IgD-negative memory B cell (primary cell): Measurements from ENCODE around the gene ZBTB7B. TPM values are rescaled to one million over a fixed set of nuclear protein-coding genes. Genes with fewer than 3 reads are reported as not detected.
"Not testable (repeated sequence)": the region's sequence is repeated elsewhere in the genome, so short reads cannot be mapped to it uniquely, and the experiment has no call there.

Source experiments
- H3K27ac Mint-ChIP-seq, 3 donors: one replicate each; pipeline ENCODE4 v1.8.0; 2020 to 2022; ENCODE audit warnings: mild to moderate bottlenecking in 3 of 3, mixed read lengths in 3 of 3, moderate library complexity in 1 of 3
- H3K27me3 Mint-ChIP-seq: one replicate; pipeline ENCODE4 v1.8.0; 2021; ENCODE audit warnings: mixed read lengths
- H3K36me3 Mint-ChIP-seq: one replicate; pipeline ENCODE4 v1.8.0; 2020; ENCODE audit warnings: mild to moderate bottlenecking, mixed read lengths
- H3K4me1 Mint-ChIP-seq, 3 donors: one replicate each; pipeline ENCODE4 v1.8.0; 2020 to 2022; ENCODE audit warnings: mixed read lengths in 3 of 3, mild to moderate bottlenecking in 1 of 3
- H3K4me3 Mint-ChIP-seq, 4 donors: one replicate each; pipeline ENCODE4 v1.8.0; 2020 to 2022; ENCODE audit warnings: mild to moderate bottlenecking in 4 of 4, mixed read lengths in 4 of 4, moderate library complexity in 3 of 4
- H3K9me3 Mint-ChIP-seq, 3 donors: one replicate each; pipeline ENCODE4 v1.8.0; 2020 to 2021; ENCODE audit warnings: mixed read lengths in 3 of 3, mild to moderate bottlenecking in 1 of 3
- polyA plus RNA-seq: library from polyadenylated mRNA; unstranded; fragments of 300-500 nt; fragmentation: Illumina TruSeq; gene quantifications from one replicate; pipeline ENCODE4 v1.2.3, GENCODE V29; 2021

ZBTB7B gene
- polyA plus RNA-seq, 1 donor from 2014 or later = 7.7 TPM

GRCh38 chr1:154989195-154989860 lies 13.3 kb upstream of the ZBTB7B start:
- peak overlapping the region in 1 of 4 donors; percentile 18 for H3K4me3 Mint-ChIP-seq
- H3K9me3 Mint-ChIP-seq = no peaks in the 10 kb centered on the region
- peaks cover 0 to 9% (median 6%) of the 10 kb centered on the region in 3 donors for H3K4me1 Mint-ChIP-seq
- H3K27me3 Mint-ChIP-seq = no peaks in the 10 kb centered on the region
- H3K27ac Mint-ChIP-seq = no peak overlapping the region
- H3K36me3 Mint-ChIP-seq = peaks cover 4% of the 10 kb centered on the region

GRCh38 chr1:154990276-154990675 lies 12.3 kb upstream of the ZBTB7B start:
- H3K27ac Mint-ChIP-seq = no peak overlapping the region
- peaks cover 0 to 8% (median 7%) of the 10 kb centered on the region in 3 donors for H3K4me1 Mint-ChIP-seq
- no peaks in the 10 kb centered on the region for H3K27me3 Mint-ChIP-seq
- peaks cover 4% of the 10 kb centered on the region for H3K36me3 Mint-ChIP-seq
- no peak overlapping the region for H3K4me3 Mint-ChIP-seq
- no peaks in the 10 kb centered on the region for H3K9me3 Mint-ChIP-seq

GRCh38 chr1:154992721-154993571 lies 9.7 kb upstream of the ZBTB7B start:
- peaks cover 7 to 12% (median 9%) of the 10 kb centered on the region in 3 donors for H3K4me1 Mint-ChIP-seq
- H3K36me3 Mint-ChIP-seq = peaks cover 4% of the 10 kb centered on the region
- H3K27me3 Mint-ChIP-seq = no peaks in the 10 kb centered on the region
- no peak overlapping the region for H3K4me3 Mint-ChIP-seq
- peak overlapping the region in 2 of 3 donors; percentile 10 to 62 for H3K27ac Mint-ChIP-seq
- no peaks in the 10 kb centered on the region for H3K9me3 Mint-ChIP-seq

GRCh38 chr1:154993572-154994268 lies 8.9 kb upstream of the ZBTB7B start, which contains the start of gene LENEP:
TSS of gene LENEP (plus strand) at chr1:154993586. CDS start at chr1:154993608, 22 bp downstream.
- H3K27ac Mint-ChIP-seq = peak within 1 kb of the TSS in 2 of 3 donors; percentile 10 to 62
- H3K36me3 Mint-ChIP-seq = peaks cover 2% of the 10 kb centered on the region
- H3K27me3 Mint-ChIP-seq = no peaks in the 10 kb centered on the region
- no peaks in the 10 kb centered on the region for H3K9me3 Mint-ChIP-seq
- H3K4me1 Mint-ChIP-seq = peaks cover 7 to 14% (median 10%) of the 10 kb centered on the region in 3 donors
- no peak within 1 kb of the TSS for H3K4me3 Mint-ChIP-seq

- Mint-ChIP-seq H3K36me3 (peaks cover 2% of the 10 kb centered on the region), H3K4me1 (peaks cover 6 to 16% (median 15%) of the 10 kb centered on the region in 3 donors), H3K9me3 (no peaks in the 10 kb centered on the region), H3K27me3 (no peaks in the 10 kb centered on the region), H3K27ac (peak overlapping the region in 1 of 3 donors; percentile 48), H3K4me3 (no peak overlapping the region)
Observed at GRCh38 chr1:154994269-154994587, 8.4 kb upstream of the ZBTB7B start.

- Mint-ChIP-seq H3K4me1 (peaks cover 4 to 17% (median 16%) of the 10 kb centered on the region in 3 donors), H3K27ac (peak overlapping the region in 2 of 3 donors; percentile 23 to 88), H3K9me3 (no peaks in the 10 kb centered on the region), H3K27me3 (no peaks in the 10 kb centered on the region), H3K36me3 (peaks cover 2% of the 10 kb centered on the region), H3K4me3 (peak overlapping the region in 2 of 4 donors; percentile 24 to 65)
Observed at GRCh38 chr1:154994591-154994990, 8.0 kb upstream of the ZBTB7B start.

- not testable (repeated sequence) for H3K27me3 Mint-ChIP-seq, H3K27ac Mint-ChIP-seq, H3K36me3 Mint-ChIP-seq, H3K9me3 Mint-ChIP-seq
- H3K4me1 Mint-ChIP-seq = peaks cover 7 to 25% (median 19%) of the 10 kb centered on the region in 3 donors
- peak overlapping the region in 2 of 4 donors; percentile 58 to 69 for H3K4me3 Mint-ChIP-seq
Observed at GRCh38 chr1:154995301-154995983, 7.2 kb upstream of the ZBTB7B start.

- peak overlapping the region in 1 of 3 donors; percentile 78 for H3K27ac Mint-ChIP-seq
- peaks cover 7 to 25% (median 19%) of the 10 kb centered on the region in 3 donors for H3K4me1 Mint-ChIP-seq
- H3K27me3 Mint-ChIP-seq = no peaks in the 10 kb centered on the region
- H3K9me3 Mint-ChIP-seq = no peaks in the 10 kb centered on the region
- H3K4me3 Mint-ChIP-seq = peak overlapping the region in 2 of 4 donors; percentile 76 to 95
- peaks cover 2% of the 10 kb centered on the region for H3K36me3 Mint-ChIP-seq
Observed at GRCh38 chr1:154996966-154997701, 5.5 kb upstream of the ZBTB7B start.

- Mint-ChIP-seq H3K36me3 (no peaks in the 10 kb centered on the region), H3K9me3 (no peaks in the 10 kb centered on the region), H3K4me3 (peak overlapping the region in 3 of 4 donors; percentile 78 to 97 (median 95)), H3K27ac (peak overlapping the region in 2 of 3 donors; percentile 91 to 92), H3K4me1 (peaks cover 7 to 25% (median 17%) of the 10 kb centered on the region in 3 donors), H3K27me3 (no peaks in the 10 kb centered on the region)
Observed at GRCh38 chr1:154998201-154998780, 4.3 kb upstream of the ZBTB7B start.

- peak overlapping the region in 2 of 3 donors; percentile 91 to 92 for H3K27ac Mint-ChIP-seq
- H3K27me3 Mint-ChIP-seq = no peaks in the 10 kb centered on the region
- H3K36me3 Mint-ChIP-seq = no peaks in the 10 kb centered on the region
- H3K9me3 Mint-ChIP-seq = no peaks in the 10 kb centered on the region
- H3K4me3 Mint-ChIP-seq = peak overlapping the region; percentile 83 to 97 (median 94)
- peaks cover 7 to 25% (median 17%) of the 10 kb centered on the region in 3 donors for H3K4me1 Mint-ChIP-seq
Observed at GRCh38 chr1:154998818-154999570, 3.6 kb upstream of the ZBTB7B start.

- no peaks in the 10 kb centered on the region for H3K27me3 Mint-ChIP-seq
Observed at GRCh38 chr1:154999571-155000410, 2.8 kb upstream of the ZBTB7B start.

GRCh38 chr1:155000411-155000725 lies 2.2 kb upstream of the ZBTB7B start:
- Mint-ChIP-seq H3K4me3 (peak overlapping the region; percentile 88 to 97 (median 96)), H3K9me3 (no peaks in the 10 kb centered on the region), H3K36me3 (peaks cover 2% of the 10 kb centered on the region), H3K27me3 (no peaks in the 10 kb centered on the region), H3K27ac (peak overlapping the region; percentile 50 to 92 (median 91)), H3K4me1 (peaks cover 16 to 28% (median 22%) of the 10 kb centered on the region in 3 donors)

More at GRCh38 chr1:154999571-155000410, 2.8 kb upstream of the ZBTB7B start:
- Mint-ChIP-seq H3K9me3 (no peaks in the 10 kb centered on the region), H3K27ac (peak overlapping the region in 2 of 3 donors; percentile 92 to 95), H3K36me3 (peaks cover 2% of the 10 kb centered on the region), H3K4me3 (peak overlapping the region; percentile 88 to 97 (median 96)), H3K4me1 (peaks cover 12 to 25% (median 21%) of the 10 kb centered on the region in 3 donors)
